Endothelial cell of umbilical vein (primary cell): ENCODE results near the gene TARS1.

Experiments used
- EZH2 ChIP-seq: IDR thresholded peaks from 2 replicates; pipeline ENCODE4 v1.6.1; 2012; ENCODE audit warnings: borderline replicate concordance, low read depth, mild to moderate bottlenecking, moderate library complexity, low read length, inconsistent platforms; ENCODE audit not compliant: severe bottlenecking
- FOS ChIP-seq: IDR thresholded peaks from 2 replicates; pipeline ENCODE4 v1.6.1; 2011; ENCODE audit warnings: mild to moderate bottlenecking, low read length, moderate library complexity, borderline replicate concordance; ENCODE audit not compliant: insufficient read depth
- GATA2 ChIP-seq: IDR thresholded peaks from 2 replicates; pipeline ENCODE4 v1.7.0; 2011; ENCODE audit warnings: low read depth, mild to moderate bottlenecking, moderate library complexity, mixed read lengths, low read length; ENCODE audit not compliant: insufficient read length, insufficient read depth
- MAX ChIP-seq: IDR thresholded peaks from 2 replicates; pipeline ENCODE4 v1.6.1; 2011; ENCODE audit not compliant: insufficient read depth, insufficient read length
- POLR2A ChIP-seq: IDR thresholded peaks from 2 replicates; pipeline ENCODE4 v1.6.1; 2012; ENCODE audit warnings: low read depth, mild to moderate bottlenecking, control low read depth, low read length
- POLR2AphosphoS5 ChIP-seq: IDR thresholded peaks from 2 replicates; pipeline ENCODE4 v1.6.1; 2012; ENCODE audit warnings: low read depth, mild to moderate bottlenecking, control low read depth, low read length, moderate library complexity; ENCODE audit not compliant: insufficient read depth
- TF ChIP-seq, protein P1 (sequence below), 2 donors: IDR thresholded peaks; 1 replicate in 1 of 2; 2 replicates in 1 of 2; pipeline ENCODE4 v1.5.1; 2011; ENCODE audit warnings: low read length in 2 of 2, mild to moderate bottlenecking in 2 of 2, moderate library complexity in 2 of 2, control low read depth in 1 of 2, inconsistent platforms in 1 of 2, low read depth in 1 of 2; ENCODE audit not compliant: insufficient read depth in 1 of 2; ENCODE audit errors: extremely low read depth in 1 of 2

DNA sequence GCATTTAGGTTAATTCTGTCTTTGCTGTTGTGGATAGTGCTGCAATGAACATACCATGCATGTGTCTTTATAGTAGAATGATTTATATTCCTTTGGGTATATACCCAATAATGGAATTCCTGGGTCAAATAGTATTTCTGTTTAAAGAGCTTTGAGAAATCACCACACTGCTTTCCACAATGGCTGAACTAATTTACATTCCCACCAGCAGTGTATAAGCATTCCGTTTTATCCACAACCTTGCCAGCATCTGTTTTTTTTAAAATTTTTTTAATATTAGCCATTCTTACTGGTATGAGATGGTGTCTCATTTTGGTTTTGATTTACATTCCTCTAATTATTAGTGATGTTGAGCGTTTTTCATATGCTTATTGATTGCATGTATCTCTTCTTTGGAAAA is 15.5 kb upstream of the TARS1 start:
- TF ChIP-seq, protein P1, sequence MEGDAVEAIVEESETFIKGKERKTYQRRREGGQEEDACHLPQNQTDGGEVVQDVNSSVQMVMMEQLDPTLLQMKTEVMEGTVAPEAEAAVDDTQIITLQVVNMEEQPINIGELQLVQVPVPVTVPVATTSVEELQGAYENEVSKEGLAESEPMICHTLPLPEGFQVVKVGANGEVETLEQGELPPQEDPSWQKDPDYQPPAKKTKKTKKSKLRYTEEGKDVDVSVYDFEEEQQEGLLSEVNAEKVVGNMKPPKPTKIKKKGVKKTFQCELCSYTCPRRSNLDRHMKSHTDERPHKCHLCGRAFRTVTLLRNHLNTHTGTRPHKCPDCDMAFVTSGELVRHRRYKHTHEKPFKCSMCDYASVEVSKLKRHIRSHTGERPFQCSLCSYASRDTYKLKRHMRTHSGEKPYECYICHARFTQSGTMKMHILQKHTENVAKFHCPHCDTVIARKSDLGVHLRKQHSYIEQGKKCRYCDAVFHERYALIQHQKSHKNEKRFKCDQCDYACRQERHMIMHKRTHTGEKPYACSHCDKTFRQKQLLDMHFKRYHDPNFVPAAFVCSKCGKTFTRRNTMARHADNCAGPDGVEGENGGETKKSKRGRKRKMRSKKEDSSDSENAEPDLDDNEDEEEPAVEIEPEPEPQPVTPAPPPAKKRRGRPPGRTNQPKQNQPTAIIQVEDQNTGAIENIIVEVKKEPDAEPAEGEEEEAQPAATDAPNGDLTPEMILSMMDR (IDR thresholded peaks at IDR 0.05; ENCODE audit: extremely low read depth in 1 of 2, insufficient read depth in 1 of 2, low read depth in 1 of 2, low read length in 2 of 2) = no peak
- TF ChIP-seq MAX (no peak), POLR2AphosphoS5 (no peak), POLR2A (no peak), FOS (no peak), EZH2 (no peak), GATA2 (no peak)
